PC-3 (cell line): ENCODE data around the gene CYP2F1. TPM values are rescaled to one million over a fixed set of nuclear protein-coding genes. Genes with fewer than 3 reads are reported as not detected.

Experiments used
- ATAC-seq: fragments of 200-7000 bp; cut with Tn5 transposase; 2 replicates; pipeline ENCODE4 v1.9.1; 2020; ENCODE audit warnings: mild to moderate bottlenecking, moderate library complexity
- BruUV-seq: library from RNA; stranded (reverse); fragments of 400-500 nt; replicated peaks from 2 replicates; lab custom pipeline; 2021; lab: Mats Ljungman, UMichigan
- CTCF ChIA-PET: fragments of 300-600 bp; sonication (Branson Sonifier 250); formaldehyde crosslinking; loops from one replicate; lab custom pipeline; 2022; ENCODE audit warnings: antibody characterized with exemption; lab: Charles Lee
- POLR2A ChIA-PET: fragments of 300-600 bp; sonication (Branson Sonifier 250); formaldehyde crosslinking; loops from one replicate; lab custom pipeline; 2022; ENCODE audit warnings: antibody characterized with exemption; ENCODE audit not compliant: unreplicated experiment; lab: Charles Lee
- DNase-seq: peaks from one replicate; pipeline ENCODE4 v3.0.0-alpha.2; 2015
- H2AFZ ChIP-seq: fragments of 300-600 bp; sonication (generic); 2 replicates; pipeline ENCODE4 v1.6.0; 2016; ENCODE audit warnings: antibody characterized with exemption, low read length
- H3F3A ChIP-seq: fragments of 300-600 bp; sonication (generic); one replicate; pipeline ENCODE4 v1.6.0; 2017; ENCODE audit warnings: antibody characterized with exemption, low read length, control low read depth, mild to moderate bottlenecking; ENCODE audit not compliant: unreplicated experiment
- H3K27ac ChIP-seq: fragments of 300-600 bp; sonication (generic); 2 replicates; pipeline ENCODE4 v1.5.1; 2016; ENCODE audit warnings: mild to moderate bottlenecking, low read length
- H3K27me3 ChIP-seq: fragments of 300-600 bp; sonication (generic); 2 replicates; pipeline ENCODE4 v1.6.1; 2016; ENCODE audit warnings: low read length, mixed read lengths
- H3K36me3 ChIP-seq: fragments of 300-600 bp; sonication (generic); 2 replicates; pipeline ENCODE4 v1.6.1; 2016; ENCODE audit warnings: low read depth, mixed run types, low read length, mixed read lengths
- H3K4me1 ChIP-seq: fragments of 300-600 bp; sonication (generic); 2 replicates; pipeline ENCODE4 v1.5.1; 2016; ENCODE audit warnings: low read length; ENCODE audit not compliant: insufficient read depth
- H3K4me2 ChIP-seq: fragments of 300-600 bp; sonication (generic); 2 replicates; pipeline ENCODE4 v1.6.0; 2016; ENCODE audit warnings: low read length
- H3K4me3 ChIP-seq: fragments of 300-600 bp; sonication (generic); 2 replicates; pipeline ENCODE4 v1.5.1; 2016; ENCODE audit warnings: mild to moderate bottlenecking, low read length, mixed read lengths
- H3K79me2 ChIP-seq: fragments of 300-600 bp; sonication (generic); 2 replicates; pipeline ENCODE4 v1.6.1; 2017; ENCODE audit warnings: low read length, mixed read lengths
- H3K9ac ChIP-seq: fragments of 300-600 bp; sonication (generic); 2 replicates; pipeline ENCODE4 v1.6.0; 2016; ENCODE audit warnings: mild to moderate bottlenecking, low read length
- H3K9me2 ChIP-seq: fragments of 300-600 bp; sonication (generic); replicated peaks from 2 replicates; pipeline ENCODE4 v1.6.1; 2016; ENCODE audit warnings: mixed run types, low read length, mixed read lengths
- H3K9me3 ChIP-seq: fragments of 300-600 bp; sonication (generic); 2 replicates; pipeline ENCODE4 v1.6.1; 2016; ENCODE audit warnings: low read length, mixed read lengths
- H4K20me1 ChIP-seq: fragments of 300-600 bp; sonication (generic); 2 replicates; pipeline ENCODE4 v1.6.1; 2016; ENCODE audit warnings: low read length, mixed read lengths
- EZH2 ChIP-seq: fragments of 300-600 bp; sonication (generic); IDR thresholded peaks from one replicate; pipeline ENCODE4 v1.6.1; 2017; ENCODE audit warnings: antibody characterized with exemption, mild to moderate bottlenecking, low read length; ENCODE audit not compliant: unreplicated experiment
- EZH2phosphoT487 ChIP-seq: fragments of 300-600 bp; sonication (generic); IDR thresholded peaks from 2 replicates; pipeline ENCODE4 v1.6.1; 2018; ENCODE audit warnings: mild to moderate bottlenecking, antibody characterized with exemption, low read length, borderline replicate concordance
- intact Hi-C: fragments of 100-400 bp; cut with micrococcal nuclease; formaldehyde crosslinking; loops from 2 replicates; pipeline ENCODE4 v1.9.0; 2023
- total RNA-seq: library from RNA; depleted of rRNA; stranded (reverse); fragments of >200 nt; gene quantifications from 2 replicates; pipeline ENCODE4 v1.2.3, GENCODE V29; 2014
- TF ChIP-seq, protein P1 (sequence below): fragments of 300-600 bp; sonication (generic); conservative IDR thresholded peaks from 2 replicates; pipeline ENCODE4 v1.5.1; 2017; ENCODE audit warnings: antibody characterized with exemption, low read depth, mild to moderate bottlenecking, low read length

CYP2F1 gene
- total RNA-seq, 1 experiment from 2014 or later, result not detected

DNA sequence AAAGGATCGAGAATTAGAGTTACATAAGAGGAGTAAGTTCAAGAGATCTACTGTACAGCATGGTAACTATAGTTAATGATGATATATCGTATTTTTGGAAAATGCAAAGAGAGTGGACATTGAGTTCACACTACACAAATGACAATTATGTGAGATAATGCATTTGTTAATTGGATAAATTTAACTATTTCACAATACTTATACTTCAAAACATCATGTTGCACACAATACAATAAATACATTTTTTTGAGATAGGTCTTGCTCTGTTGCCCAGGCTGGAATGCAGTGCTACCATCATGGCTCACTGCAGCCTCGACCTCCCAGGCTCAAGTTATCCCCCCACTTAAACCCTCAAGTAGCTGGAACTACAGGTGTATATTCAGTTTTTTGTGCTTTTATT, 8.1 kb upstream of the CYP2F1 start:
- Histone ChIP-seq H3F3A (no peaks in the 10 kb centered on the region), H3K9ac (no peak overlapping the region), H3K9me2 (no peaks in the 10 kb centered on the region), H3K36me3 (no peaks in the 10 kb centered on the region), H3K27ac (no peak overlapping the region), H3K9me3 (no peaks in the 10 kb centered on the region), H4K20me1 (no peaks in the 10 kb centered on the region), H3K27me3 (no peaks in the 10 kb centered on the region), H3K79me2 (no peaks in the 10 kb centered on the region), H3K4me1 (no peaks in the 10 kb centered on the region), H3K4me2 (no peak overlapping the region), H2AFZ (no peak overlapping the region), H3K4me3 (no peak overlapping the region)
- ChIA-PET POLR2A (no interaction called here), CTCF (no interaction called here)
- intact Hi-C loops, result no loop called here
- no TSS peak for BruUV-seq
- DNase-seq, result no peak
- TF ChIP-seq EZH2, result no peak
- TF ChIP-seq EZH2phosphoT487, result no peak
- TF ChIP-seq, protein P1, sequence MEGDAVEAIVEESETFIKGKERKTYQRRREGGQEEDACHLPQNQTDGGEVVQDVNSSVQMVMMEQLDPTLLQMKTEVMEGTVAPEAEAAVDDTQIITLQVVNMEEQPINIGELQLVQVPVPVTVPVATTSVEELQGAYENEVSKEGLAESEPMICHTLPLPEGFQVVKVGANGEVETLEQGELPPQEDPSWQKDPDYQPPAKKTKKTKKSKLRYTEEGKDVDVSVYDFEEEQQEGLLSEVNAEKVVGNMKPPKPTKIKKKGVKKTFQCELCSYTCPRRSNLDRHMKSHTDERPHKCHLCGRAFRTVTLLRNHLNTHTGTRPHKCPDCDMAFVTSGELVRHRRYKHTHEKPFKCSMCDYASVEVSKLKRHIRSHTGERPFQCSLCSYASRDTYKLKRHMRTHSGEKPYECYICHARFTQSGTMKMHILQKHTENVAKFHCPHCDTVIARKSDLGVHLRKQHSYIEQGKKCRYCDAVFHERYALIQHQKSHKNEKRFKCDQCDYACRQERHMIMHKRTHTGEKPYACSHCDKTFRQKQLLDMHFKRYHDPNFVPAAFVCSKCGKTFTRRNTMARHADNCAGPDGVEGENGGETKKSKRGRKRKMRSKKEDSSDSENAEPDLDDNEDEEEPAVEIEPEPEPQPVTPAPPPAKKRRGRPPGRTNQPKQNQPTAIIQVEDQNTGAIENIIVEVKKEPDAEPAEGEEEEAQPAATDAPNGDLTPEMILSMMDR, result no peak
- ATAC-seq, result no peak

DNA sequence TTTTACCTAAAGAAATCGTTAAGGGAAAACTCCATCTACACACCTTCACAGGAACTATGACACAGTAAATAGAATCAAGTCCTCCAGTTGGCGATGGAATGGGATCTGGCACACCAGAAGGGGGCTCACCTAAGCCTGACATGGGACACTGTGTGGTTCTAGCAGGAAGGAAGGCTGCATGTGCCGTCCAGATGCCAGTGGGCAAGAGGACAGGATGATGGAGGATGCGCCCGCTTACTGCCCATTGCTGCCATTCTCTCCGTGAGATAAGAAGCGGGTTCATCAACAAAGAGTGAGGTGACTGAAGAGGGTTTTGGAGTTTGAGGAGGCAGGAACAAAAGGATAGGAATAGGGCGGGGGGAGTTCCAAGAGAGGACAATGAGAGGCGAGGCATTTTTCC, 2.9 kb upstream of the CYP2F1 start:
- Histone ChIP-seq H3K36me3 (no peaks in the 10 kb centered on the region), H3K79me2 (no peaks in the 10 kb centered on the region), H3K4me1 (no peaks in the 10 kb centered on the region), H3F3A (no peaks in the 10 kb centered on the region), H3K4me3 (no peak overlapping the region), H3K27me3 (no peaks in the 10 kb centered on the region), H3K9ac (no peak overlapping the region), H2AFZ (no peak overlapping the region), H4K20me1 (no peaks in the 10 kb centered on the region), H3K27ac (no peak overlapping the region), H3K9me2 (no peaks in the 10 kb centered on the region), H3K4me2 (no peak overlapping the region), H3K9me3 (no peaks in the 10 kb centered on the region)
- ATAC-seq (no peak), DNase-seq (no peak)
- CTCF ChIA-PET, result no interaction called here
- POLR2A ChIA-PET, result no interaction called here
- no TSS peak for BruUV-seq
- TF ChIP-seq EZH2phosphoT487 (no peak), EZH2 (no peak)
- intact Hi-C loops, result no loop called here

DNA sequence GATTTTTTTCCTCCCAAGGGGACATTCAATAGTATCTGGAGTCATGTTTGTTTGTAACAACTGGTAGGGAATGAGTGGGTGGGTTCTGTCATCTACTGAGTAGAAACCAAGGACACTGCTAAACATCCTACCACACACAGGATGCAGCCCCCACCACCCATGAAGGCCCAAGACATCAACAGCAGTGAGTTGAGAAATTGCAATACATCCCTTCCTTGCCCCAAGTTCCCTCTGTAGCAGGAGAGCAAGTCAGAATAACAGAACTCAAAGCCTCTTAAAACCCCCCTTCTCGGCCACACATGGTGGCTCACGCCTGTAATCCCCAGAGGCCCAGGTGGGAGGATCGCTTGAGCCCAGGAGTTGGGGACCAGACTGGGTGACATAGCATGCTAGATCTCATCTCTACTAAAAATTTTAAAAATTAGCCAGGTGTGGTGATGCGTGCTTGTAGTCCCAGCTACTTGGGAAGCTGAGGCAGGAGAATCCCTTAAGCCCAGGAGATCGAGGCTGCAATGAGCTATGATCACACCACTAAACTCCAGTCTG, 2.4 kb upstream of the CYP2F1 start:
- TF ChIP-seq EZH2 (no peak), EZH2phosphoT487 (no peak)
- TF ChIP-seq, protein P1, result no peak

More for the DNA sequence above, 2.4 kb upstream of the CYP2F1 start:
- no peak overlapping the region for H3K9ac ChIP-seq
- ATAC-seq, result no peak
- H3K4me1 ChIP-seq, result no peaks in the 10 kb centered on the region
- no peak for DNase-seq
- POLR2A ChIA-PET, result no interaction called here
- no peak overlapping the region for H3K4me3 ChIP-seq
- CTCF ChIA-PET, result no interaction called here
- no peaks in the 10 kb centered on the region for H4K20me1 ChIP-seq
- intact Hi-C loops, result no loop called here
- H3K79me2 ChIP-seq, result no peaks in the 10 kb centered on the region
- H3F3A ChIP-seq, result no peaks in the 10 kb centered on the region
- BruUV-seq, result no TSS peak
- H3K36me3 ChIP-seq, result no peaks in the 10 kb centered on the region
- H3K4me2 ChIP-seq, result no peak overlapping the region
- no peaks in the 10 kb centered on the region for H3K9me3 ChIP-seq
- H3K9me2 ChIP-seq, result no peaks in the 10 kb centered on the region
- H3K27me3 ChIP-seq, result no peaks in the 10 kb centered on the region
- no peak overlapping the region for H3K27ac ChIP-seq
- H2AFZ ChIP-seq, result no peak overlapping the region
